Stimulated activated CD8-positive, alpha-beta memory T cell treated with anti-CD3 and anti-CD28 coated beads, Interleukin-4, amount 100 ng/mL, for 24 hours (primary cell): ENCODE data around the gene CNGA1.

ENCODE experiments used
- DNase-seq: peaks from one replicate; pipeline ENCODE4 v3.0.0-alpha.2; 2020; ENCODE audit warnings: low read depth

CNGA1 gene

GRCh38 chr4:48016141-48017107, at the start of gene CNGA1, which contains the start of gene NIPAL1:
TSS of gene CNGA1 (minus strand) at chr4:48016681. CDS start at chr4:47952689, 63,992 bp downstream.
TSS of gene NIPAL1 (plus strand) at chr4:48016772. CDS start at chr4:48016840, 68 bp downstream.
- peak; percentile 70 for DNase-seq

- DNase-seq, result no peak
These were observed 49.1 kb upstream of the CNGA1 start for GRCh38 chr4:48065587-48066052.

- DNase-seq, result no peak
These were observed 47.9 kb upstream of the CNGA1 start for GRCh38 chr4:48064349-48064748.

- no peak for DNase-seq
These were observed 42.4 kb upstream of the CNGA1 start for GRCh38 chr4:48058617-48059530.

GRCh38 chr4:48051078-48051477, 34.6 kb upstream of the CNGA1 start:
- no peak for DNase-seq

GRCh38 chr4:48049483-48049882, 33.0 kb upstream of the CNGA1 start:
- no peak for DNase-seq

- DNase-seq, result no peak
These were observed 31.4 kb upstream of the CNGA1 start for GRCh38 chr4:48047896-48048295.

GRCh38 chr4:48047421-48047844, 31.0 kb upstream of the CNGA1 start:
- peak; percentile 76 for DNase-seq

- no peak for DNase-seq
These were observed 29.6 kb upstream of the CNGA1 start for GRCh38 chr4:48046059-48046458.

- no peak for DNase-seq
These were observed 27.8 kb upstream of the CNGA1 start for GRCh38 chr4:48044298-48044697.

GRCh38 chr4:48043504-48043903, 27.0 kb upstream of the CNGA1 start:
- no peak for DNase-seq

- DNase-seq, result no peak
These were observed 26.5 kb upstream of the CNGA1 start for GRCh38 chr4:48042979-48043461.

- DNase-seq, result no peak
These were observed 25.2 kb upstream of the CNGA1 start for GRCh38 chr4:48041535-48042137.

GRCh38 chr4:48039561-48039960, 23.1 kb upstream of the CNGA1 start:
- no peak for DNase-seq

GRCh38 chr4:48038666-48039065, 22.2 kb upstream of the CNGA1 start:
- DNase-seq, result no peak

GRCh38 chr4:48037117-48037462, 20.6 kb upstream of the CNGA1 start:
- no peak for DNase-seq

GRCh38 chr4:48035952-48036351, 19.5 kb upstream of the CNGA1 start:
- no peak for DNase-seq

GRCh38 chr4:48033825-48034413, 17.4 kb upstream of the CNGA1 start:
- peak; percentile 43 for DNase-seq

- no peak for DNase-seq
These were observed 16.9 kb upstream of the CNGA1 start for GRCh38 chr4:48033412-48033811.

GRCh38 chr4:48032721-48033120, 16.2 kb upstream of the CNGA1 start:
- no peak for DNase-seq

GRCh38 chr4:48031802-48032525, 15.5 kb upstream of the CNGA1 start:
- DNase-seq, result no peak
